HepG2 (cell line): ENCODE results near the gene PIEZO2. TPM values are rescaled to one million over a fixed set of nuclear protein-coding genes. Genes with fewer than 3 reads are reported as not detected.
A peak's percentile ranks its signal among the peaks of the same experiment; 100 is the strongest.

Source experiments
- AHR ChIP-seq: IDR thresholded peaks from 2 replicates; pipeline ENCODE4 v1.6.1; 2018; ENCODE audit warnings: missing genetic modification reagents, missing compliant biosample characterization
- FOSL2 ChIP-seq: sonication (generic); formaldehyde crosslinking; IDR thresholded peaks from 2 replicates; pipeline ENCODE4 v1.4.0; 2020; ENCODE audit warnings: missing genetic modification reagents
- KMT2A ChIP-seq: sonication (generic); formaldehyde crosslinking; IDR thresholded peaks from 2 replicates; pipeline ENCODE4 v1.4.0; 2020; ENCODE audit warnings: missing genetic modification reagents
- MLLT10 ChIP-seq: sonication (generic); formaldehyde crosslinking; IDR thresholded peaks from 2 replicates; pipeline ENCODE4 v1.4.0; 2020; ENCODE audit warnings: missing genetic modification reagents
- NFYC ChIP-seq: IDR thresholded peaks from 2 replicates; pipeline ENCODE4 v1.6.1; 2016; ENCODE audit warnings: missing genetic modification reagents, missing compliant biosample characterization
- POGZ ChIP-seq: sonication (generic); formaldehyde crosslinking; IDR thresholded peaks from 2 replicates; pipeline ENCODE4 v1.4.0; 2020; ENCODE audit warnings: mild to moderate bottlenecking, missing genetic modification reagents
- POLR2A ChIP-seq, 2 experiments: IDR thresholded peaks; 2 replicates each; pipeline ENCODE4 v1.6.1; 2011; ENCODE audit warnings: low read depth in 2 of 2, low read length in 2 of 2, mild to moderate bottlenecking in 1 of 2, moderate library complexity in 1 of 2; ENCODE audit not compliant: insufficient read depth in 1 of 2
- SPEN ChIP-seq: sonication (generic); formaldehyde crosslinking; IDR thresholded peaks from 2 replicates; pipeline ENCODE4 v1.5.1; 2020; ENCODE audit warnings: low read depth, mild to moderate bottlenecking, missing genetic modification reagents
- TARDBP ChIP-seq: sonication (generic); formaldehyde crosslinking; IDR thresholded peaks from 2 replicates; pipeline ENCODE4 v1.8.0; 2022; ENCODE audit warnings: mild to moderate bottlenecking, missing genetic modification reagents
- ZNF160 ChIP-seq: sonication (generic); formaldehyde crosslinking; IDR thresholded peaks from 2 replicates; pipeline ENCODE4 v1.8.0; 2022; ENCODE audit warnings: mild to moderate bottlenecking, inconsistent platforms, missing genetic modification reagents
- ZNF563 ChIP-seq: sonication (generic); formaldehyde crosslinking; IDR thresholded peaks from 2 replicates; pipeline ENCODE4 v1.8.0; 2022; ENCODE audit warnings: mild to moderate bottlenecking, moderate library complexity, missing genetic modification reagents
- ZZZ3 ChIP-seq: sonication (generic); formaldehyde crosslinking; IDR thresholded peaks from 2 replicates; pipeline ENCODE4 v1.4.0; 2020; ENCODE audit warnings: missing genetic modification reagents, mild to moderate bottlenecking, borderline replicate concordance
- polyA plus RNA-seq, 8 experiments: library from polyadenylated mRNA; depleted of rRNA in 3 of 8; stranded (reverse) in 7 of 8; unstranded in 1 of 8; fragments of >200 nt; fragmentation: Illumina TruSeq in 4 of 8; extraction: Trizol in 4 of 8; gene quantifications; 2 replicates each; pipeline versions ENCODE4 v1.2.1 to v1.2.3, GENCODE V29; 2011 to 2016; ENCODE audit warnings: low read depth in 4 of 8, missing spikeins in 1 of 8, mixed read lengths in 1 of 8; ENCODE audit not compliant: insufficient read depth in 1 of 8
- total RNA-seq, 5 experiments: library from RNA; depleted of rRNA; stranded (reverse); fragments of >200 nt; fragmentation: Illumina TruSeq; extraction: Trizol; gene quantifications; 2 replicates each; pipeline ENCODE4 v1.2.3, GENCODE V29; 2016; ENCODE audit warnings: low read depth in 1 of 5
- TF ChIP-seq, protein P1 (sequence below): sonication (generic); formaldehyde crosslinking; conservative IDR thresholded peaks from 2 replicates; pipeline ENCODE4 v1.5.0; 2020; ENCODE audit warnings: missing genetic modification reagents
- TF ChIP-seq, protein P2 (sequence below): sonication (generic); formaldehyde crosslinking; IDR thresholded peaks from 2 replicates; pipeline ENCODE4 v1.4.0; 2020; ENCODE audit warnings: missing genetic modification reagents, borderline replicate concordance
- TF ChIP-seq, protein P3 (sequence below): sonication (generic); formaldehyde crosslinking; IDR thresholded peaks from 2 replicates; pipeline ENCODE4 v1.5.1; 2020; ENCODE audit warnings: mild to moderate bottlenecking, moderate library complexity, missing genetic modification reagents
- TF ChIP-seq, protein P4 (sequence below): sonication (generic); formaldehyde crosslinking; IDR thresholded peaks from 2 replicates; pipeline ENCODE4 v1.4.0; 2020; ENCODE audit warnings: missing genetic modification reagents, borderline replicate concordance
- TF ChIP-seq, protein P5 (sequence below): sonication (generic); formaldehyde crosslinking; IDR thresholded peaks from 2 replicates; pipeline ENCODE4 v1.9.0; 2022; ENCODE audit warnings: low read depth, missing genetic modification reagents
- TF ChIP-seq, protein P6 (sequence below): sonication (generic); formaldehyde crosslinking; IDR thresholded peaks from 2 replicates; pipeline ENCODE4 v1.5.0; 2020; ENCODE audit warnings: missing genetic modification reagents, mild to moderate bottlenecking, borderline replicate concordance

The PIEZO2 gene
- total and polyA plus RNA-seq, 2 of the 13 experiments (the other 11 are each of a cell fraction or from before 2014, with no cell fraction given) = 15.2 to 27.2 TPM

DNA sequence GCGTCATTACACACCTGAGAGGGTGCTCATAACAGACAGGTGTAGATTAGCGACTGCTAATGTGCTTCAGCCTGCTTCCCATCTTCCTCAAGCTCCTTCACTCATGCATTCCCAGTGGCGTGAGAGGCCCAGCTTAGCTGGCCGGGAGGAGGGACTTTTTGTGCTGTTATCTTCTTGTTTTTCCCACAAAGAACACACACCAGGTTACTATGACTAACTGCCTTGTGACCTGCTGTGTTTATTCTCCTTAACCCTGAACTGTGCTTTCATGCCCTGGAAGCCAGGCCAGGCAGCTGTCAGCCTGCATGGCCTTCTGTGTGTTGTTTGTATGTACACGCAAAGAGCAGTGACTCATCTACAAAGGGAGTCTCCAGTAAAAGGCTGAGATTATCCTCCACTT lies 143.8 kb downstream of the PIEZO2 start (continued):
- TF ChIP-seq ZNF563 (CRISPR knock-in tag) = no peak
- no peak; the same call in 1 of the 2 replicates for TF ChIP-seq NFYC (CRISPR knock-in tag)
- TF ChIP-seq FOSL2 = peak; percentile 100
- TF ChIP-seq ZNF160 = no peak
- TF ChIP-seq, protein P1, sequence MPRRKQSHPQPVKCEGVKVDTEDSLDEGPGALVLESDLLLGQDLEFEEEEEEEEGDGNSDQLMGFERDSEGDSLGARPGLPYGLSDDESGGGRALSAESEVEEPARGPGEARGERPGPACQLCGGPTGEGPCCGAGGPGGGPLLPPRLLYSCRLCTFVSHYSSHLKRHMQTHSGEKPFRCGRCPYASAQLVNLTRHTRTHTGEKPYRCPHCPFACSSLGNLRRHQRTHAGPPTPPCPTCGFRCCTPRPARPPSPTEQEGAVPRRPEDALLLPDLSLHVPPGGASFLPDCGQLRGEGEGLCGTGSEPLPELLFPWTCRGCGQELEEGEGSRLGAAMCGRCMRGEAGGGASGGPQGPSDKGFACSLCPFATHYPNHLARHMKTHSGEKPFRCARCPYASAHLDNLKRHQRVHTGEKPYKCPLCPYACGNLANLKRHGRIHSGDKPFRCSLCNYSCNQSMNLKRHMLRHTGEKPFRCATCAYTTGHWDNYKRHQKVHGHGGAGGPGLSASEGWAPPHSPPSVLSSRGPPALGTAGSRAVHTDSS (CRISPR knock-in tag) = no peak
- no peak for TF ChIP-seq ZZZ3
- TF ChIP-seq SPEN (CRISPR knock-in tag) = peak; percentile 62; the same call in 1 of the 2 replicates
- TF ChIP-seq, protein P2, sequence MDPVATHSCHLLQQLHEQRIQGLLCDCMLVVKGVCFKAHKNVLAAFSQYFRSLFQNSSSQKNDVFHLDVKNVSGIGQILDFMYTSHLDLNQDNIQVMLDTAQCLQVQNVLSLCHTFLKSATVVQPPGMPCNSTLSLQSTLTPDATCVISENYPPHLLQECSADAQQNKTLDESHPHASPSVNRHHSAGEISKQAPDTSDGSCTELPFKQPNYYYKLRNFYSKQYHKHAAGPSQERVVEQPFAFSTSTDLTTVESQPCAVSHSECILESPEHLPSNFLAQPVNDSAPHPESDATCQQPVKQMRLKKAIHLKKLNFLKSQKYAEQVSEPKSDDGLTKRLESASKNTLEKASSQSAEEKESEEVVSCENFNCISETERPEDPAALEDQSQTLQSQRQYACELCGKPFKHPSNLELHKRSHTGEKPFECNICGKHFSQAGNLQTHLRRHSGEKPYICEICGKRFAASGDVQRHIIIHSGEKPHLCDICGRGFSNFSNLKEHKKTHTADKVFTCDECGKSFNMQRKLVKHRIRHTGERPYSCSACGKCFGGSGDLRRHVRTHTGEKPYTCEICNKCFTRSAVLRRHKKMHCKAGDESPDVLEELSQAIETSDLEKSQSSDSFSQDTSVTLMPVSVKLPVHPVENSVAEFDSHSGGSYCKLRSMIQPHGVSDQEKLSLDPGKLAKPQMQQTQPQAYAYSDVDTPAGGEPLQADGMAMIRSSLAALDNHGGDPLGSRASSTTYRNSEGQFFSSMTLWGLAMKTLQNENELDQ (CRISPR knock-in tag) = no peak
- TF ChIP-seq, protein P3, sequence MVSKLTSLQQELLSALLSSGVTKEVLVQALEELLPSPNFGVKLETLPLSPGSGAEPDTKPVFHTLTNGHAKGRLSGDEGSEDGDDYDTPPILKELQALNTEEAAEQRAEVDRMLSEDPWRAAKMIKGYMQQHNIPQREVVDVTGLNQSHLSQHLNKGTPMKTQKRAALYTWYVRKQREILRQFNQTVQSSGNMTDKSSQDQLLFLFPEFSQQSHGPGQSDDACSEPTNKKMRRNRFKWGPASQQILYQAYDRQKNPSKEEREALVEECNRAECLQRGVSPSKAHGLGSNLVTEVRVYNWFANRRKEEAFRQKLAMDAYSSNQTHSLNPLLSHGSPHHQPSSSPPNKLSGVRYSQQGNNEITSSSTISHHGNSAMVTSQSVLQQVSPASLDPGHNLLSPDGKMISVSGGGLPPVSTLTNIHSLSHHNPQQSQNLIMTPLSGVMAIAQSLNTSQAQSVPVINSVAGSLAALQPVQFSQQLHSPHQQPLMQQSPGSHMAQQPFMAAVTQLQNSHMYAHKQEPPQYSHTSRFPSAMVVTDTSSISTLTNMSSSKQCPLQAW = peak; percentile 95
- peak; percentile 86 for TF ChIP-seq POGZ (CRISPR knock-in tag)
- TF ChIP-seq, protein P4, sequence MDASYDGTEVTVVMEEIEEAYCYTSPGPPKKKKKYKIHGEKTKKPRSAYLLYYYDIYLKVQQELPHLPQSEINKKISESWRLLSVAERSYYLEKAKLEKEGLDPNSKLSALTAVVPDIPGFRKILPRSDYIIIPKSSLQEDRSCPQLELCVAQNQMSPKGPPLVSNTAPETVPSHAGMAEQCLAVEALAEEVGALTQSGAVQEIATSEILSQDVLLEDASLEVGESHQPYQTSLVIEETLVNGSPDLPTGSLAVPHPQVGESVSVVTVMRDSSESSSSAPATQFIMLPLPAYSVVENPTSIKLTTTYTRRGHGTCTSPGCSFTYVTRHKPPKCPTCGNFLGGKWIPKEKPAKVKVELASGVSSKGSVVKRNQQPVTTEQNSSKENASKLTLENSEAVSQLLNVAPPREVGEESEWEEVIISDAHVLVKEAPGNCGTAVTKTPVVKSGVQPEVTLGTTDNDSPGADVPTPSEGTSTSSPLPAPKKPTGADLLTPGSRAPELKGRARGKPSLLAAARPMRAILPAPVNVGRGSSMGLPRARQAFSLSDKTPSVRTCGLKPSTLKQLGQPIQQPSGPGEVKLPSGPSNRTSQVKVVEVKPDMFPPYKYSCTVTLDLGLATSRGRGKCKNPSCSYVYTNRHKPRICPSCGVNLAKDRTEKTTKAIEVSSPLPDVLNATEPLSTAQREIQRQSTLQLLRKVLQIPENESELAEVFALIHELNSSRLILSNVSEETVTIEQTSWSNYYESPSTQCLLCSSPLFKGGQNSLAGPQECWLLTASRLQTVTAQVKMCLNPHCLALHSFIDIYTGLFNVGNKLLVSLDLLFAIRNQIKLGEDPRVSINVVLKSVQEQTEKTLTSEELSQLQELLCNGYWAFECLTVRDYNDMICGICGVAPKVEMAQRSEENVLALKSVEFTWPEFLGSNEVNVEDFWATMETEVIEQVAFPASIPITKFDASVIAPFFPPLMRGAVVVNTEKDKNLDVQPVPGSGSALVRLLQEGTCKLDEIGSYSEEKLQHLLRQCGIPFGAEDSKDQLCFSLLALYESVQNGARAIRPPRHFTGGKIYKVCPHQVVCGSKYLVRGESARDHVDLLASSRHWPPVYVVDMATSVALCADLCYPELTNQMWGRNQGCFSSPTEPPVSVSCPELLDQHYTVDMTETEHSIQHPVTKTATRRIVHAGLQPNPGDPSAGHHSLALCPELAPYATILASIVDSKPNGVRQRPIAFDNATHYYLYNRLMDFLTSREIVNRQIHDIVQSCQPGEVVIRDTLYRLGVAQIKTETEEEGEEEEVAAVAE (CRISPR knock-in tag) = 0 out of 2 replicates have a peak, but pooled peaks have one; percentile 17
- peak; percentile 76 for TF ChIP-seq KMT2A (CRISPR knock-in tag)
- TF ChIP-seq AHR = peak; percentile 100
- TF ChIP-seq, protein P5, sequence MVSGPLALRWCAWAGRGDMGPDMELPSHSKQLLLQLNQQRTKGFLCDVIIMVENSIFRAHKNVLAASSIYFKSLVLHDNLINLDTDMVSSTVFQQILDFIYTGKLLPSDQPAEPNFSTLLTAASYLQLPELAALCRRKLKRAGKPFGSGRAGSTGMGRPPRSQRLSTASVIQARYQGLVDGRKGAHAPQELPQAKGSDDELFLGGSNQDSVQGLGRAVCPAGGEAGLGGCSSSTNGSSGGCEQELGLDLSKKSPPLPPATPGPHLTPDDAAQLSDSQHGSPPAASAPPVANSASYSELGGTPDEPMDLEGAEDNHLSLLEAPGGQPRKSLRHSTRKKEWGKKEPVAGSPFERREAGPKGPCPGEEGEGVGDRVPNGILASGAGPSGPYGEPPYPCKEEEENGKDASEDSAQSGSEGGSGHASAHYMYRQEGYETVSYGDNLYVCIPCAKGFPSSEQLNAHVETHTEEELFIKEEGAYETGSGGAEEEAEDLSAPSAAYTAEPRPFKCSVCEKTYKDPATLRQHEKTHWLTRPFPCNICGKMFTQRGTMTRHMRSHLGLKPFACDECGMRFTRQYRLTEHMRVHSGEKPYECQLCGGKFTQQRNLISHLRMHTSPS (CRISPR knock-in tag) = 0 out of 2 replicates have a peak, but pooled peaks have one; percentile 46
- peak; percentile 61 to 79; a peak in 3 of 4 replicates for TF ChIP-seq POLR2A (IDR thresholded peaks at IDR 0.05; ENCODE audit: insufficient read depth in 1 of 2, low read depth in 2 of 2, low read length in 2 of 2)
- TF ChIP-seq MLLT10 = no peak
- TF ChIP-seq TARDBP = peak; percentile 93; the same call in 1 of the 2 replicates
- TF ChIP-seq, protein P6, sequence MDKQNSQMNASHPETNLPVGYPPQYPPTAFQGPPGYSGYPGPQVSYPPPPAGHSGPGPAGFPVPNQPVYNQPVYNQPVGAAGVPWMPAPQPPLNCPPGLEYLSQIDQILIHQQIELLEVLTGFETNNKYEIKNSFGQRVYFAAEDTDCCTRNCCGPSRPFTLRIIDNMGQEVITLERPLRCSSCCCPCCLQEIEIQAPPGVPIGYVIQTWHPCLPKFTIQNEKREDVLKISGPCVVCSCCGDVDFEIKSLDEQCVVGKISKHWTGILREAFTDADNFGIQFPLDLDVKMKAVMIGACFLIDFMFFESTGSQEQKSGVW (CRISPR knock-in tag) = no peak
